Subcutaneous abdominal adipose tissue (tissue), 5 donors: Measurements from ENCODE around the gene UNCX.

ENCODE experiments used
- H3K27ac ChIP-seq: one replicate; pipeline ENCODE4 v1.7.0; 2013; ENCODE audit warnings: low read depth, mild to moderate bottlenecking, inconsistent platforms, low read length, moderate library complexity
- H3K27me3 ChIP-seq, 5 donors: one replicate each; pipeline ENCODE4 v1.7.0; 2013; ENCODE audit warnings: low read length in 5 of 5, inconsistent platforms in 1 of 5; ENCODE audit not compliant: control insufficient read depth in 5 of 5, insufficient read depth in 4 of 5
- H3K36me3 ChIP-seq, 5 donors: one replicate each; pipeline ENCODE4 v1.7.0; 2013; ENCODE audit warnings: low read length in 5 of 5; ENCODE audit not compliant: control insufficient read depth in 5 of 5, insufficient read depth in 5 of 5
- H3K4me1 ChIP-seq, 5 donors: one replicate each; pipeline ENCODE4 v1.7.0; 2013; ENCODE audit warnings: low read length in 5 of 5, mild to moderate bottlenecking in 3 of 5, moderate library complexity in 1 of 5; ENCODE audit not compliant: control insufficient read depth in 5 of 5, insufficient read depth in 5 of 5
- H3K4me3 ChIP-seq, 5 donors: one replicate each; pipeline ENCODE4 v1.7.0; 2013; ENCODE audit warnings: low read length in 5 of 5, low read depth in 1 of 5
- H3K9ac ChIP-seq, 5 donors: one replicate each; pipeline ENCODE4 v1.7.0; 2013; ENCODE audit warnings: low read length in 5 of 5, mild to moderate bottlenecking in 4 of 5, moderate library complexity in 3 of 5
- H3K9me3 ChIP-seq, 5 donors: one replicate each; pipeline ENCODE4 v1.7.0; 2013; ENCODE audit warnings: low read length in 5 of 5; ENCODE audit not compliant: control insufficient read depth in 5 of 5
- donor health status: healthy.
- donor health status: healthy.
- donor health status: healthy.
- donor health status: healthy.
- donor health status: healthy.

UNCX gene

GRCh38 chr7:1248916-1249581, 16.4 kb downstream of the UNCX start:
- no peaks in the 10 kb centered on the region for H3K9me3 ChIP-seq
- no peak overlapping the region for H3K27ac ChIP-seq
- H3K4me1 ChIP-seq = peaks cover 0 to 12% (median 8%) of the 10 kb centered on the region in 5 donors
- no peaks in the 10 kb centered on the region for H3K36me3 ChIP-seq
- no peak overlapping the region for H3K9ac ChIP-seq
- no peak overlapping the region for H3K4me3 ChIP-seq
- H3K27me3 ChIP-seq = peaks cover 63 to 82% (median 78%) of the 10 kb centered on the region in 5 donors

GRCh38 chr7:1249731-1250130, 17.1 kb downstream of the UNCX start:
- Histone ChIP-seq H3K9me3 (no peaks in the 10 kb centered on the region), H3K4me1 (peaks cover 0 to 12% (median 8%) of the 10 kb centered on the region in 5 donors), H3K36me3 (no peaks in the 10 kb centered on the region), H3K9ac (no peak overlapping the region), H3K4me3 (no peak overlapping the region), H3K27me3 (peaks cover 57 to 81% (median 77%) of the 10 kb centered on the region in 5 donors), H3K27ac (no peak overlapping the region)

GRCh38 chr7:1250901-1251300, 18.2 kb downstream of the UNCX start:
- H3K4me1 ChIP-seq = peaks cover 0 to 12% (median 8%) of the 10 kb centered on the region in 5 donors
- peaks cover 55 to 80% (median 75%) of the 10 kb centered on the region in 5 donors for H3K27me3 ChIP-seq
- no peak overlapping the region for H3K27ac ChIP-seq
- H3K9ac ChIP-seq = no peak overlapping the region
- H3K36me3 ChIP-seq = no peaks in the 10 kb centered on the region
- no peak overlapping the region for H3K4me3 ChIP-seq
- no peaks in the 10 kb centered on the region for H3K9me3 ChIP-seq

- no peaks in the 10 kb centered on the region for H3K9me3 ChIP-seq
- H3K9ac ChIP-seq = no peak overlapping the region
- peaks cover 62 to 82% (median 78%) of the 10 kb centered on the region in 5 donors for H3K27me3 ChIP-seq
- no peaks in the 10 kb centered on the region for H3K36me3 ChIP-seq
- H3K4me3 ChIP-seq = no peak overlapping the region
- H3K27ac ChIP-seq = no peak overlapping the region
- H3K4me1 ChIP-seq = peaks cover 0 to 12% (median 8%) of the 10 kb centered on the region in 5 donors
Observed at GRCh38 chr7:1251796-1252539, 19.3 kb downstream of the UNCX start.

GRCh38 chr7:1252540-1253090, 19.9 kb downstream of the UNCX start:
- no peak overlapping the region for H3K27ac ChIP-seq
- H3K36me3 ChIP-seq = no peaks in the 10 kb centered on the region
- H3K27me3 ChIP-seq = peaks cover 59 to 79% (median 77%) of the 10 kb centered on the region in 5 donors
- no peak overlapping the region for H3K9ac ChIP-seq
- no peaks in the 10 kb centered on the region for H3K9me3 ChIP-seq
- H3K4me1 ChIP-seq = peaks cover 0 to 12% (median 6%) of the 10 kb centered on the region in 5 donors
- H3K4me3 ChIP-seq = no peak overlapping the region

GRCh38 chr7:1253681-1254181, 21.1 kb downstream of the UNCX start:
- H3K27me3 ChIP-seq = peaks cover 49 to 70% (median 67%) of the 10 kb centered on the region in 5 donors
- H3K4me1 ChIP-seq = peaks cover 0 to 6% (median 3%) of the 10 kb centered on the region in 5 donors
- H3K27ac ChIP-seq = no peak overlapping the region
- no peak overlapping the region for H3K4me3 ChIP-seq
- H3K9me3 ChIP-seq = no peaks in the 10 kb centered on the region
- H3K9ac ChIP-seq = no peak overlapping the region
- no peaks in the 10 kb centered on the region for H3K36me3 ChIP-seq

- Histone ChIP-seq H3K4me3 (no peak overlapping the region), H3K27me3 (peaks cover 47 to 68% (median 65%) of the 10 kb centered on the region in 5 donors), H3K4me1 (peaks cover 0 to 5% (median 3%) of the 10 kb centered on the region in 5 donors), H3K27ac (no peak overlapping the region), H3K36me3 (no peaks in the 10 kb centered on the region), H3K9ac (no peak overlapping the region), H3K9me3 (no peaks in the 10 kb centered on the region)
Observed at GRCh38 chr7:1254281-1255079, 21.8 kb downstream of the UNCX start.

- H3K4me3 ChIP-seq = no peak overlapping the region
- H3K4me1 ChIP-seq = no peaks in the 10 kb centered on the region
- peaks cover 41 to 68% (median 60%) of the 10 kb centered on the region in 5 donors for H3K27me3 ChIP-seq
- no peaks in the 10 kb centered on the region for H3K36me3 ChIP-seq
- no peak overlapping the region for H3K27ac ChIP-seq
- H3K9ac ChIP-seq = no peak overlapping the region
- H3K9me3 ChIP-seq = no peaks in the 10 kb centered on the region
Observed at GRCh38 chr7:1255080-1255816, 22.6 kb downstream of the UNCX start.

- H3K4me1 ChIP-seq = no peaks in the 10 kb centered on the region
- H3K9ac ChIP-seq = no peak overlapping the region
- H3K36me3 ChIP-seq = no peaks in the 10 kb centered on the region
- H3K27ac ChIP-seq = no peak overlapping the region
- H3K4me3 ChIP-seq = no peak overlapping the region
- peaks cover 39 to 72% (median 61%) of the 10 kb centered on the region in 5 donors for H3K27me3 ChIP-seq
- no peaks in the 10 kb centered on the region for H3K9me3 ChIP-seq
Observed at GRCh38 chr7:1255817-1256340, 23.2 kb downstream of the UNCX start.
